GM12864 (cell line): ENCODE results near the gene DNAJC15.

Experiments used
- DNase-seq: peaks from one replicate; pipeline ENCODE4 v3.0.0-alpha.2; 2011; ENCODE audit warnings: low read depth
- H3K4me3 ChIP-seq: 2 replicates; pipeline ENCODE4 v1.5.1; 2011; ENCODE audit warnings: mild to moderate bottlenecking, low read depth, low read length, control low read depth
- TF ChIP-seq, protein P1 (sequence below): IDR thresholded peaks from 2 replicates; pipeline ENCODE4 v1.5.1; 2011; ENCODE audit warnings: low read depth, mild to moderate bottlenecking, moderate library complexity, low read length, control low read depth, inconsistent platforms; ENCODE audit errors: missing control alignments

Gene DNAJC15

DNA sequence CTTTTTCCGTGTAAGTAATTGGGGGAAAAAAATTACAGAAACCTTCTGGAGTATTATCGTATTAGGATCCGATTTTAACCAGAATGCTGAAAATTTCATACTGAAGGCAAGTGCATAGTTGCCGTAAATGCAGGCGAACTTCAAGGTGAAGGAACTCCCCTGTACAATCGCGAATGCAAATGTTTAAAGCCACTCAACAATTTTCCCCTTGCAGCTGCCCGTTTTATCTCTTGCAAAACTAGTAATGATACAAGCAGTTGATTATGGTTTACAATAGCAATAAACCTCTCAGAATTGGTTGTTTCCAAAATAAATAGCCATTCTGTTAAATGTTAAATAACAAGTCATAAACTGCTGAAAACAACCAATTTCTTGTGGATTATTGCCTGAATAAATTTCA is 105.7 kb downstream of the DNAJC15 start:
- DNase-seq: no peak
- peak overlapping the region; percentile 30; the same call in 1 of the 2 replicates for H3K4me3 ChIP-seq
- TF ChIP-seq, protein P1, sequence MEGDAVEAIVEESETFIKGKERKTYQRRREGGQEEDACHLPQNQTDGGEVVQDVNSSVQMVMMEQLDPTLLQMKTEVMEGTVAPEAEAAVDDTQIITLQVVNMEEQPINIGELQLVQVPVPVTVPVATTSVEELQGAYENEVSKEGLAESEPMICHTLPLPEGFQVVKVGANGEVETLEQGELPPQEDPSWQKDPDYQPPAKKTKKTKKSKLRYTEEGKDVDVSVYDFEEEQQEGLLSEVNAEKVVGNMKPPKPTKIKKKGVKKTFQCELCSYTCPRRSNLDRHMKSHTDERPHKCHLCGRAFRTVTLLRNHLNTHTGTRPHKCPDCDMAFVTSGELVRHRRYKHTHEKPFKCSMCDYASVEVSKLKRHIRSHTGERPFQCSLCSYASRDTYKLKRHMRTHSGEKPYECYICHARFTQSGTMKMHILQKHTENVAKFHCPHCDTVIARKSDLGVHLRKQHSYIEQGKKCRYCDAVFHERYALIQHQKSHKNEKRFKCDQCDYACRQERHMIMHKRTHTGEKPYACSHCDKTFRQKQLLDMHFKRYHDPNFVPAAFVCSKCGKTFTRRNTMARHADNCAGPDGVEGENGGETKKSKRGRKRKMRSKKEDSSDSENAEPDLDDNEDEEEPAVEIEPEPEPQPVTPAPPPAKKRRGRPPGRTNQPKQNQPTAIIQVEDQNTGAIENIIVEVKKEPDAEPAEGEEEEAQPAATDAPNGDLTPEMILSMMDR: no peak

DNA sequence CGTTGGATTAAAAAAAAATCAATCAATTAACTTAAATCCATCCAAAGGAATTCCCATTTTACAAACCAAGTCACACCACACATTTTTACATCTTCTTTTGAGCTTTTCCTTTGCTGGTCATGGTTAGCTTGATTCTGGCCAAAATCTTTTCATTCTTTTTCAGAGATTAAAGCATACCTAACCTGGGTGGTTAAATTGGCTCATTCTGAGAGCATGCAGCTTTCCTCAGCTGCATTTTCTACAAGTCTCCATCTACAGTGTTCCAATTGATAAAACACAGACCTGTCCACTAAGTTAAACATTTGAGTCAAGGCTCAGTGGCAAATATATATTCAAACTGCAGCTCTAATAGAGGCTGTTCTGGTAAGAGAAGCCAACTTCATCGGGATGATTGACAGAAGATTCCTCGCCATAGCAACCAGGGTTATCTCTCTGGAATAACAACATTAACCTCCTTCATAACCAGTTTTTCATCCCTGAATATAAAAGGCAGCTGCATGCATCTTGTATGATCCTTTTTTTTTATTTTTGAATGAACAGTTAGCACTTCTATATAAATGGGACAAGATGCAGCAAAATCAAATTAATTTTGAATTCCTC is 106.2 kb downstream of the DNAJC15 start:
- no peak overlapping the region for H3K4me3 ChIP-seq
- TF ChIP-seq, protein P1: no peak

DNA sequence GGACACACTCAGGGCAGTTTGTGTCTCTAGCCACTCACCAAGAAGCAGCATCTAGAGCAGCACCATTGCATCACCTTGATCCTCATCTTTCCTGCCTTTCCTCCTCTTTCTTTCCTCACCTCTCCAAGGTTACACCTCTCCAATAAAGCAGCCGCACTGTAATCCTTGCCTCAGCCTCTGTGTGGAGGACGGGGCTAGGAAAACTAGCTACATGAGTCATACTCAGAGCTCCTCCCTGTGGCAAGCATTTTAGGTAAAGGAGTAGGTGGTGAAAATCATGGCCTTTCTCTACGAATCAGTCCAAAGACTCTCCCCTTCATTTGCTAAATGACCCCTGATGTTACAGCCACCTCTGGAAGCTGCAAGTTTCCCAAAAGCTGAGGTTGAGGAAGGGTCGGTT is 108.9 kb downstream of the DNAJC15 start:
- no peak overlapping the region for H3K4me3 ChIP-seq
- no peak for DNase-seq

More for the DNA sequence above, 106.2 kb downstream of the DNAJC15 start:
- no peak for DNase-seq

DNA sequence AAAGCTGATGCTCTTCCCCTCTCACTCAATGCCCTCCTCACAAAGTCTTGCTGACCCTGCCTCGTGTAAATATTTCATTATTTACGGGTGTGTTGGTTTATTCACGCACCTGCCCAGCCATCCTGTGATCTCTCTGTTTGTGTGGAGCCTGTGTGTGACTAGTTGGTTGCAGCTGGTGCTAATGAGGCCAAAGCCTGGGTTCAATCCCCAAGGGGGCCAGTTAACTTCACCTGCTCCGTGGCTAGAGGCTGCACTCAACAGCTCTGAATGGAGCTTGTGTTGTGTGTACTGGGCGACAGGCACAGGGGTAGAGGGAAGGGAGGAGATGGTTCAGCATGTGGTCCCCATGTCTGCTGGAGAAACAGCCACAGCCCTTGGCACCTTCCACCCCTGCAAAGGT is 109.5 kb downstream of the DNAJC15 start:
- no peak overlapping the region for H3K4me3 ChIP-seq
- DNase-seq: no peak
- TF ChIP-seq, protein P1: no peak

More for the DNA sequence above, 108.9 kb downstream of the DNAJC15 start:
- TF ChIP-seq, protein P1: peak; percentile 33

DNA sequence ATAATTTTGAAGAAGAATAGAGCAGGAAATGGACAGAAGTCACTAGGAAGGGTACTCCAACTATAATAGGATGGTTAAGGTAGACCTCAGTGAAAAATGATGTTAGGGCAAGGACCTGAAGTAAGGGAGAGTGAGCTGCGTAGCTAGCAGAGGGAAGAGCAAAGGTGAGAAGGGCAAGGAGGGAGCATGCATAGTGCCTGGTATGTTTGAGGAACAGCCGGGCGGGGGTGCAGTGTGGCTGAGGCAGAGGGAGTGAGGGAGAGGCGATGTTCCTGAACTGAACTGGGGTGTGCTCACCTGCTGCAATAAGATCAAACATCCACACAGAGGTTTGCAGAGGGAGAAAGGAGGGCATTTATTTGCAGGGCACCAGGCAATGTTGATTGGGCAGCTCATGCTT is 110.4 kb downstream of the DNAJC15 start:
- H3K4me3 ChIP-seq: no peak overlapping the region
- DNase-seq: no peak
- TF ChIP-seq, protein P1: no peak

DNA sequence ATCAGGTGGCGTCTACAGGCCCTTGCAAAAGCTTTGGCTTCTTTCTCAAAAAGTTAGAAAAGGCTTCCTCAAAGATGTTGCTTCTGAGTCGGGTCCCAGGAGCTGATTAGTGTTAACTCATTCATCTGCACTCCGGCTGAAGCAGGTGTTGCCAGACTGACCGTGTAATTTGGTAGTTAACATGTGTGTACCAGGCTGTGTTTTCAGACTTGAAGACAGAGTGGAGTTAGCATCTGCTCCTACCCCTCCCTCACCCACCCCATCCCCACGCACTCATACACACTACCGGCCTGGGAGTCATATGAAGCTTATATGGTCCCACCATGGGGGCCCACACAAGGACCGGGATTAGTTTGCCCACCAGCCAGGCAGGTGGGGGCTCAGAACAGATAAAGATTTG is 111.5 kb downstream of the DNAJC15 start:
- TF ChIP-seq, protein P1: no peak
- H3K4me3 ChIP-seq: no peak overlapping the region
- no peak for DNase-seq

DNA sequence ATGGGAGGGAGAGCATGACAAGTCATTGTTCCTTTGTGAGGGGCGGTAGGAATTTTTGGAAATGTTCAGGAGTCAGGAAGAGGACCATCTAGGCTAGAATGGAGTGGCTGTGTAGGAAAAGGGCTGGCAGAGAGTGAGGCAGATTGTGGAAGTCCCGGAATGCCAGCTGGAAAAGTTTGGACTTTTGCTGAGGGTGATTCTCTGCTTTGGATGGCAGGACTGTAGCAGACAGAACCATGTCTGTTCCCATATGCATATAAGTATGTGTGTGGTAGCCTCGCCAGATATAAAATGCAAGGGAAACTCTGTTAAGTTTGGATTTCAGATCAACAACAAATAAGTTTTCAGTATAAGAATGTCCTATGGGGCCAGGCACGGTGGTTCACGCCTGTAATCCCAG is 112.1 kb downstream of the DNAJC15 start:
- TF ChIP-seq, protein P1: no peak
- no peak overlapping the region for H3K4me3 ChIP-seq
- no peak for DNase-seq
